GM12878 (cell line): Measurements from ENCODE around the gene SARM1. TPM values are rescaled to one million over a fixed set of nuclear protein-coding genes. Genes with fewer than 3 reads are reported as not detected.

Experiments used
- BCL11A ChIP-seq: IDR thresholded peaks from 2 replicates; pipeline ENCODE4 v1.6.1; 2011; ENCODE audit warnings: low read depth, low read length
- BHLHE40 ChIP-seq, 2 experiments: fragments of 450-650 bp in 1 of 2; IDR thresholded peaks; 2 replicates each; pipeline ENCODE4 v1.6.1; 2011 to 2017; ENCODE audit warnings: low read depth in 2 of 2, borderline replicate concordance in 1 of 2, improper control_type of control experiment in 1 of 2, low read length in 1 of 2, mild to moderate bottlenecking in 1 of 2
- CHD2 ChIP-seq: IDR thresholded peaks from 2 replicates; pipeline ENCODE4 v1.6.1; 2011; ENCODE audit warnings: low read depth, low read length, improper control_type of control experiment, borderline replicate concordance
- CHD4 ChIP-seq: fragments of 200-600 bp; sonication (generic); IDR thresholded peaks from 2 replicates; pipeline ENCODE4 v1.6.1; 2016; ENCODE audit warnings: mild to moderate bottlenecking
- MYC ChIP-seq: IDR thresholded peaks from 2 replicates; pipeline ENCODE4 v1.6.1; 2011; ENCODE audit warnings: mild to moderate bottlenecking, low read length, moderate library complexity, inconsistent platforms; ENCODE audit not compliant: insufficient read depth, insufficient replicate concordance, insufficient read length, severe bottlenecking
- RFX5 ChIP-seq: IDR thresholded peaks from 2 replicates; pipeline ENCODE4 v1.6.1; 2011; ENCODE audit warnings: low read depth, low read length, improper control_type of control experiment
- YBX1 ChIP-seq: fragments of 450-650 bp; IDR thresholded peaks from 2 replicates; pipeline ENCODE4 v1.6.1; 2016; ENCODE audit warnings: antibody characterized with exemption
- ZZZ3 ChIP-seq: IDR thresholded peaks from 2 replicates; pipeline ENCODE4 v1.6.1; 2011; ENCODE audit warnings: low read depth; ENCODE audit not compliant: control insufficient read depth, insufficient read length
- polyA plus RNA-seq, 11 experiments: library from polyadenylated mRNA; depleted of rRNA in 4 of 11; unstranded in 6 of 11; stranded (reverse) in 5 of 11; fragments of >200 nt; fragmentation: Nextera tagmentation in 4 of 11; fragmentation: Illumina TruSeq in 1 of 11; extraction: Ambion mirVana in 4 of 11; extraction: Trizol in 1 of 11; gene quantifications; 1 replicate in 1 of 11; 2 replicates in 10 of 11; pipeline versions ENCODE4 v1.2.1 to v1.2.3, GENCODE V29; 2011 to 2016; ENCODE audit warnings: inconsistent platforms in 2 of 11, missing spikeins in 2 of 11, low read depth in 1 of 11
- total RNA-seq, 4 experiments: library from RNA; depleted of rRNA in 3 of 4; stranded (reverse); fragments of >200 nt in 3 of 4; fragmentation: Illumina TruSeq in 1 of 4; extraction: Trizol in 1 of 4; gene quantifications; 2 replicates each; pipeline versions ENCODE4 v1.2.1 to v1.2.3, GENCODE V29; 2013 to 2021
- TF ChIP-seq, protein P1 (sequence below): fragments of 450-650 bp; IDR thresholded peaks from 2 replicates; pipeline ENCODE4 v1.6.1; 2017; ENCODE audit warnings: mild to moderate bottlenecking, low read depth, inconsistent platforms; ENCODE audit not compliant: poor library complexity, severe bottlenecking
- TF ChIP-seq, protein P2 (sequence below): IDR thresholded peaks from 2 replicates; pipeline ENCODE4 v1.6.1; 2011; ENCODE audit warnings: mild to moderate bottlenecking, low read depth, low read length, moderate library complexity; ENCODE audit not compliant: insufficient replicate concordance

The SARM1 gene
- total and polyA plus RNA-seq, 10 of the 15 experiments (the other 5 are each of a cell fraction or from before 2014, with no cell fraction given): 0.56 to 25.3 (median 11.9) TPM

DNA sequence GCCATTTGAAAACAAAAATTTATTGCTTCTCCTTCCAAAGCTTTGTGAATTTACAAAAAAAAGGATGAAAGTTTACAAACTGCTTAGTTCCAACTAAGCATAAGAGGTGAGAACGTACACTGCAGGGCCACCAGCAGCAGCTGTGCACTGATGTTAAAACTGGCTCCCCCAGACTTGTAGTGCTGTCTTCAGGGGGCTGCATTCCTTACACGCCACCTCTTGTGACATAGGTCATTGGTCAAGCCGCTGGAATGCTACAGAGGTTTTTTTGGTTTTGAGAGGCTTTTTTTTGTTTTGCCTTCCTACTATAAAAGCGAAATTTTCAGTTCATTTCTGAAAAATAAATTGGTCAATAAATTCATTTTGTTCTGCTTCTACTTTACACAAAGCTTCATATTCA lies 43.2 kb upstream of the SARM1 start (continued):
- TF ChIP-seq, protein P1, sequence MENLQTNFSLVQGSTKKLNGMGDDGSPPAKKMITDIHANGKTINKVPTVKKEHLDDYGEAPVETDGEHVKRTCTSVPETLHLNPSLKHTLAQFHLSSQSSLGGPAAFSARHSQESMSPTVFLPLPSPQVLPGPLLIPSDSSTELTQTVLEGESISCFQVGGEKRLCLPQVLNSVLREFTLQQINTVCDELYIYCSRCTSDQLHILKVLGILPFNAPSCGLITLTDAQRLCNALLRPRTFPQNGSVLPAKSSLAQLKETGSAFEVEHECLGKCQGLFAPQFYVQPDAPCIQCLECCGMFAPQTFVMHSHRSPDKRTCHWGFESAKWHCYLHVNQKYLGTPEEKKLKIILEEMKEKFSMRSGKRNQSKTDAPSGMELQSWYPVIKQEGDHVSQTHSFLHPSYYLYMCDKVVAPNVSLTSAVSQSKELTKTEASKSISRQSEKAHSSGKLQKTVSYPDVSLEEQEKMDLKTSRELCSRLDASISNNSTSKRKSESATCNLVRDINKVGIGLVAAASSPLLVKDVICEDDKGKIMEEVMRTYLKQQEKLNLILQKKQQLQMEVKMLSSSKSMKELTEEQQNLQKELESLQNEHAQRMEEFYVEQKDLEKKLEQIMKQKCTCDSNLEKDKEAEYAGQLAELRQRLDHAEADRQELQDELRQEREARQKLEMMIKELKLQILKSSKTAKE: no peak
- TF ChIP-seq BCL11A (no peak), MYC (no peak), ZZZ3 (no peak), RFX5 (no peak), YBX1 (no peak), CHD2 (no peak), BHLHE40 (IDR thresholded peaks at IDR 0.05; ENCODE audit: borderline replicate concordance in 1 of 2, low read depth in 2 of 2, low read length in 1 of 2) (no peak), CHD4 (no peak)
- TF ChIP-seq, protein P2, sequence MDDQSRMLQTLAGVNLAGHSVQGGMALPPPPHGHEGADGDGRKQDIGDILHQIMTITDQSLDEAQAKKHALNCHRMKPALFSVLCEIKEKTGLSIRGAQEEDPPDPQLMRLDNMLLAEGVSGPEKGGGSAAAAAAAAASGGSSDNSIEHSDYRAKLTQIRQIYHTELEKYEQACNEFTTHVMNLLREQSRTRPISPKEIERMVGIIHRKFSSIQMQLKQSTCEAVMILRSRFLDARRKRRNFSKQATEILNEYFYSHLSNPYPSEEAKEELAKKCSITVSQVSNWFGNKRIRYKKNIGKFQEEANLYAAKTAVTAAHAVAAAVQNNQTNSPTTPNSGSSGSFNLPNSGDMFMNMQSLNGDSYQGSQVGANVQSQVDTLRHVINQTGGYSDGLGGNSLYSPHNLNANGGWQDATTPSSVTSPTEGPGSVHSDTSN: no peak
